ENCODE data around the gene PPARGC1A.

DNA sequence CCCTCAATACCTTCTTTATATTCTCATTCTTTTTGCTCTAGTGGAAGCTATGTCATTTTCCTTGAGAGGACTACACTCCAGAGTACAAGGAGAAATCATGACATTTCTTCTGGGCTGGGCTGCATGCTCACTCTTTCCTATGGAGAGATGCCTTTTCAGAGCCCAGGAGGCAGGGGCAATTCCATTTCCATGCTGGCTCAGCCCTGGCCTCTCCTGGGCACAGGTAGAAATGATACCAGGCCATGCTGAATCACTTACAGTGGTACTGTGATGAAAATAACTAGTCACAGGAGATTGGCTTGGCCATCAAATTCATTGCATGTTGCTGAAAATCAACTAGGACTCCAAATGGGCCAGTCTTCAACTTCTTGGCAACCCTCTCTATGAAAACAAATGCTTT is 34.0 kb upstream of the PPARGC1A start:
- TF ChIP-seq ZNF281 (CRISPR knock-in tag; IDR thresholded peaks at IDR 0.05; ENCODE audit: borderline replicate concordance) (no peak), SP1 (IDR thresholded peaks at IDR 0.05) (no peak), SP1 (CRISPR knock-in tag; IDR thresholded peaks at IDR 0.05) (no peak), EP300 (IDR thresholded peaks at IDR 0.05; ENCODE audit: low read depth in 2 of 2, low read length in 2 of 2) (no peak), EP300 (CRISPR knock-in tag; IDR thresholded peaks at IDR 0.05; ENCODE audit: borderline replicate concordance) (no peak)
- TF ChIP-seq, protein P1, sequence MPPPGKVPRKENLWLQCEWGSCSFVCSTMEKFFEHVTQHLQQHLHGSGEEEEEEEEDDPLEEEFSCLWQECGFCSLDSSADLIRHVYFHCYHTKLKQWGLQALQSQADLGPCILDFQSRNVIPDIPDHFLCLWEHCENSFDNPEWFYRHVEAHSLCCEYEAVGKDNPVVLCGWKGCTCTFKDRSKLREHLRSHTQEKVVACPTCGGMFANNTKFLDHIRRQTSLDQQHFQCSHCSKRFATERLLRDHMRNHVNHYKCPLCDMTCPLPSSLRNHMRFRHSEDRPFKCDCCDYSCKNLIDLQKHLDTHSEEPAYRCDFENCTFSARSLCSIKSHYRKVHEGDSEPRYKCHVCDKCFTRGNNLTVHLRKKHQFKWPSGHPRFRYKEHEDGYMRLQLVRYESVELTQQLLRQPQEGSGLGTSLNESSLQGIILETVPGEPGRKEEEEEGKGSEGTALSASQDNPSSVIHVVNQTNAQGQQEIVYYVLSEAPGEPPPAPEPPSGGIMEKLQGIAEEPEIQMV (CRISPR knock-in tag; IDR thresholded peaks at IDR 0.05; ENCODE audit: low read depth): no peak
- TF ChIP-seq, protein P2, sequence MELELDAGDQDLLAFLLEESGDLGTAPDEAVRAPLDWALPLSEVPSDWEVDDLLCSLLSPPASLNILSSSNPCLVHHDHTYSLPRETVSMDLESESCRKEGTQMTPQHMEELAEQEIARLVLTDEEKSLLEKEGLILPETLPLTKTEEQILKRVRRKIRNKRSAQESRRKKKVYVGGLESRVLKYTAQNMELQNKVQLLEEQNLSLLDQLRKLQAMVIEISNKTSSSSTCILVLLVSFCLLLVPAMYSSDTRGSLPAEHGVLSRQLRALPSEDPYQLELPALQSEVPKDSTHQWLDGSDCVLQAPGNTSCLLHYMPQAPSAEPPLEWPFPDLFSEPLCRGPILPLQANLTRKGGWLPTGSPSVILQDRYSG (CRISPR knock-in tag; IDR thresholded peaks at IDR 0.05): no peak

Measured in HepG2 (cell line).